Stimulated activated CD4-positive, alpha-beta T cell treated with anti-CD3 and anti-CD28 coated beads, Interleukin-15, amount 100 ng/mL, for 48 hours (primary cell): ENCODE measurements around the gene STPG1.
A peak's percentile ranks its signal among the peaks of the same experiment; 100 is the strongest.

Source experiments
- DNase-seq, 2 donors: peaks; one replicate each; pipeline ENCODE4 v3.0.0-alpha.2; 2020; ENCODE audit warnings: low read depth in 2 of 2

Gene STPG1

GRCh38 chr1:24392982-24393650 lies 20.5 kb downstream of the STPG1 start:
- no peak for DNase-seq

- DNase-seq = no peak
Measured at GRCh38 chr1:24392604-24392946, 21.0 kb downstream of the STPG1 start.

GRCh38 chr1:24391882-24392603 lies 21.5 kb downstream of the STPG1 start:
- peak; percentile 43 to 63 for DNase-seq

GRCh38 chr1:24390924-24391782 lies 22.4 kb downstream of the STPG1 start:
- DNase-seq = peak in 1 of 2 donors; percentile 51

GRCh38 chr1:24389231-24389678 lies 24.3 kb downstream of the STPG1 start:
- DNase-seq = no peak

- no peak for DNase-seq
Measured at GRCh38 chr1:24388331-24388885, 25.2 kb downstream of the STPG1 start.

GRCh38 chr1:24387636-24388175 lies 25.9 kb downstream of the STPG1 start:
- no peak for DNase-seq

- no peak for DNase-seq
Measured at GRCh38 chr1:24386931-24387330, 26.7 kb downstream of the STPG1 start.

GRCh38 chr1:24386241-24386640 lies 27.3 kb downstream of the STPG1 start:
- no peak for DNase-seq

- DNase-seq = peak in 1 of 2 donors; percentile 46
Measured at GRCh38 chr1:24385160-24385940, 28.2 kb downstream of the STPG1 start.

GRCh38 chr1:24384251-24385090 lies 29.1 kb downstream of the STPG1 start:
- peak in 1 of 2 donors; percentile 59 for DNase-seq

GRCh38 chr1:24383381-24383940 lies 30.1 kb downstream of the STPG1 start:
- no peak for DNase-seq

- DNase-seq = no peak
Measured at GRCh38 chr1:24382165-24382577, 31.4 kb downstream of the STPG1 start.

GRCh38 chr1:24381256-24381655 lies 32.3 kb downstream of the STPG1 start:
- no peak for DNase-seq

- no peak for DNase-seq
Measured at GRCh38 chr1:24380508-24380907, 33.1 kb downstream of the STPG1 start.

- no peak for DNase-seq
Measured at GRCh38 chr1:24379733-24380315, 33.8 kb downstream of the STPG1 start.

- no peak for DNase-seq
Measured at GRCh38 chr1:24374891-24375786, 38.4 kb downstream of the STPG1 start.

GRCh38 chr1:24373710-24374109 lies 39.9 kb downstream of the STPG1 start:
- DNase-seq = no peak
